Panc1 (cell line): ENCODE measurements around the gene TBC1D22A. TPM values are rescaled to one million over a fixed set of nuclear protein-coding genes. Genes with fewer than 3 reads are reported as not detected.

Experiments used
- ATAC-seq: fragments of 200-7000 bp; cut with Tn5 transposase; 2 replicates; pipeline ENCODE4 v1.9.1; 2020; ENCODE audit warnings: mild to moderate bottlenecking, moderate library complexity
- BruUV-seq: library from RNA; stranded (reverse); fragments of 400-500 nt; replicated peaks from 2 replicates; lab custom pipeline; 2021; lab: Mats Ljungman, UMichigan
- CTCF ChIA-PET: fragments of 300-600 bp; sonication (Branson Sonifier 250); formaldehyde crosslinking; loops from one replicate; lab custom pipeline; 2022; ENCODE audit warnings: antibody characterized with exemption; lab: Charles Lee
- POLR2A ChIA-PET: fragments of 300-600 bp; sonication (Branson Sonifier 250); formaldehyde crosslinking; loops from one replicate; lab custom pipeline; 2022; ENCODE audit warnings: antibody characterized with exemption; lab: Charles Lee
- DNase-seq: peaks from one replicate; pipeline ENCODE4 v3.0.0-alpha.2; 2010; ENCODE audit warnings: low read depth, low spot score
- H3K27ac ChIP-seq: 2 replicates; pipeline ENCODE4 v1.5.1; 2011; ENCODE audit warnings: mild to moderate bottlenecking, low read length, inconsistent platforms
- H3K27me3 ChIP-seq: fragments of 200-500 bp; sonication (Bioruptor generic); 2 replicates; pipeline ENCODE4 v1.6.0; 2014; ENCODE audit warnings: low read length, inconsistent platforms; ENCODE audit not compliant: control insufficient read depth, insufficient read depth
- H3K36me3 ChIP-seq: fragments of 200-500 bp; sonication (Bioruptor generic); 2 replicates; pipeline ENCODE4 v1.5.1; 2014; ENCODE audit warnings: inconsistent platforms, mild to moderate bottlenecking, low read length, moderate library complexity; ENCODE audit not compliant: control insufficient read depth, insufficient read depth
- H3K4me1 ChIP-seq: 2 replicates; pipeline ENCODE4 v1.5.1; 2011; ENCODE audit warnings: inconsistent platforms, mild to moderate bottlenecking, low read length, moderate library complexity; ENCODE audit not compliant: control insufficient read depth, insufficient read depth
- H3K4me3 ChIP-seq, 2 experiments: 2 replicates each; pipeline ENCODE4 v1.5.1; 2011 to 2012; ENCODE audit warnings: low read depth in 2 of 2, low read length in 2 of 2, mild to moderate bottlenecking in 2 of 2, inconsistent platforms in 1 of 2, moderate library complexity in 1 of 2
- H3K9me3 ChIP-seq: fragments of 200-500 bp; sonication (Bioruptor generic); 2 replicates; pipeline ENCODE4 v1.5.1; 2014; ENCODE audit warnings: low read depth, mild to moderate bottlenecking, inconsistent platforms, low read length, moderate library complexity; ENCODE audit not compliant: control insufficient read depth, insufficient read depth
- CTCF ChIP-seq: fragments of 450-650 bp; IDR thresholded peaks from 2 replicates; pipeline ENCODE4 v1.5.1; 2017; ENCODE audit warnings: mild to moderate bottlenecking
- POLR2AphosphoS5 ChIP-seq: IDR thresholded peaks from 2 replicates; pipeline ENCODE4 v1.6.1; 2012; ENCODE audit warnings: mild to moderate bottlenecking, low read depth, low read length, moderate library complexity
- REST ChIP-seq, 2 experiments: IDR thresholded peaks; 2 replicates each; pipeline ENCODE4 v1.6.1; 2011 to 2012; ENCODE audit warnings: low read depth in 2 of 2, control low read depth in 1 of 2, low read length in 1 of 2, mild to moderate bottlenecking in 1 of 2, moderate library complexity in 1 of 2; ENCODE audit not compliant: insufficient read depth in 1 of 2
- SIN3A ChIP-seq: IDR thresholded peaks from 2 replicates; pipeline ENCODE4 v1.6.1; 2012; ENCODE audit warnings: low read depth, mild to moderate bottlenecking, low read length, moderate library complexity, borderline replicate concordance; ENCODE audit not compliant: insufficient read depth
- TCF7L2 ChIP-seq: IDR thresholded peaks from 2 replicates; pipeline ENCODE4 v1.6.1; 2011; ENCODE audit warnings: mild to moderate bottlenecking, low read depth, low read length, inconsistent platforms
- in situ Hi-C: cut with HindIII; loops from 2 replicates; pipeline ENCODE4 v1.10.0; 2016; ENCODE audit warnings: low sequenced_read_pairs, low pct_unique_long_range_greater_than_20kb
- intact Hi-C: fragments of 100-400 bp; cut with micrococcal nuclease; formaldehyde crosslinking; loops from one replicate; pipeline ENCODE4 v1.10.0; 2022; ENCODE audit not compliant: unreplicated experiment
- total RNA-seq: library from RNA; stranded (reverse); gene quantifications from one replicate; pipeline ENCODE4 v1.2.1, GENCODE V29; 2021; ENCODE audit not compliant: unreplicated experiment

The TBC1D22A gene
- total RNA-seq, 1 experiment from 2014 or later = 28.7 TPM

- H3K4me1 ChIP-seq = no peaks in the 10 kb centered on the region
- BruUV-seq = no TSS peak
- no peak for DNase-seq
- in situ Hi-C loops (no loop called here), intact Hi-C loops (no loop called here)
- ChIA-PET POLR2A (interaction anchor here (0.7 kb wide), 1 partner anchor 157 kb away, joined by 3 read pairs; no protein-coding TSS in a partner anchor), CTCF (no interaction called here)
- no peaks in the 10 kb centered on the region for H3K36me3 ChIP-seq
- no peaks in the 10 kb centered on the region for H3K27me3 ChIP-seq
- TF ChIP-seq REST (IDR thresholded peaks at IDR 0.05; ENCODE audit: insufficient read depth in 1 of 2, low read depth in 2 of 2, low read length in 1 of 2) = no peak
- TF ChIP-seq POLR2AphosphoS5 = no peak
- TF ChIP-seq TCF7L2 = no peak
- TF ChIP-seq SIN3A = no peak
- no peak for TF ChIP-seq CTCF
- no peak overlapping the region for H3K27ac ChIP-seq
- H3K4me3 ChIP-seq = no peak overlapping the region
- no peak for ATAC-seq
- no peaks in the 10 kb centered on the region for H3K9me3 ChIP-seq
These were observed 134.3 kb downstream of the TBC1D22A start for GRCh38 chr22:46896568-46897245.

GRCh38 chr22:46897246-46897623, 134.8 kb downstream of the TBC1D22A start:
- H3K9me3 ChIP-seq = no peaks in the 10 kb centered on the region
- no peaks in the 10 kb centered on the region for H3K4me1 ChIP-seq
- DNase-seq (no peak), ATAC-seq (no peak)
- intact Hi-C loops (no loop called here), in situ Hi-C loops (no loop called here)
- H3K27me3 ChIP-seq = no peaks in the 10 kb centered on the region
- H3K4me3 ChIP-seq = no peak overlapping the region
- H3K36me3 ChIP-seq = no peaks in the 10 kb centered on the region
- TF ChIP-seq TCF7L2 (no peak), CTCF (no peak)
- no TSS peak for BruUV-seq
- H3K27ac ChIP-seq = no peak overlapping the region
- ChIA-PET POLR2A (no interaction called here), CTCF (no interaction called here)
